Measurements from ENCODE around the gene SRMS.

DNA sequence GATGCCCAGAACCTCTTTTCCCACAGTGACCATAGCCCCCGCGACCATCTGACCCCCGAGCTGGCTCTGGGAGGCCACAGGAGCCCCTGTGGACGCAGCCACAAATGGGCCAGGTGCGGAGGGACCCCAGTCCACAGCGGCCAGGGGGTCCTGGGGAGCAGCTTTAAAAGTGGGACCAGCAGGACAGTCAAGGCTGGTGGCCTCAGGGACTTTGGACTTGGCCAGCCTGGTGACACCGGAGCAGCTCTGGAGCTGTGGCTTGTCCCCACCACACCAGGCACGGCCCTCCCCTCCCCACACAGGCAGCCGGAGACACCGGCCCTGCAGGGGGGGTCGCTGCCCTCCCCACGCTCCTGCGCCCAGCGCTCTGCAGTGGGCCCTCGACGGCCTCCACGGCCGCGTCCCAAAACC lies 9.9 kb upstream of the SRMS start:
- TF ChIP-seq, protein P1, sequence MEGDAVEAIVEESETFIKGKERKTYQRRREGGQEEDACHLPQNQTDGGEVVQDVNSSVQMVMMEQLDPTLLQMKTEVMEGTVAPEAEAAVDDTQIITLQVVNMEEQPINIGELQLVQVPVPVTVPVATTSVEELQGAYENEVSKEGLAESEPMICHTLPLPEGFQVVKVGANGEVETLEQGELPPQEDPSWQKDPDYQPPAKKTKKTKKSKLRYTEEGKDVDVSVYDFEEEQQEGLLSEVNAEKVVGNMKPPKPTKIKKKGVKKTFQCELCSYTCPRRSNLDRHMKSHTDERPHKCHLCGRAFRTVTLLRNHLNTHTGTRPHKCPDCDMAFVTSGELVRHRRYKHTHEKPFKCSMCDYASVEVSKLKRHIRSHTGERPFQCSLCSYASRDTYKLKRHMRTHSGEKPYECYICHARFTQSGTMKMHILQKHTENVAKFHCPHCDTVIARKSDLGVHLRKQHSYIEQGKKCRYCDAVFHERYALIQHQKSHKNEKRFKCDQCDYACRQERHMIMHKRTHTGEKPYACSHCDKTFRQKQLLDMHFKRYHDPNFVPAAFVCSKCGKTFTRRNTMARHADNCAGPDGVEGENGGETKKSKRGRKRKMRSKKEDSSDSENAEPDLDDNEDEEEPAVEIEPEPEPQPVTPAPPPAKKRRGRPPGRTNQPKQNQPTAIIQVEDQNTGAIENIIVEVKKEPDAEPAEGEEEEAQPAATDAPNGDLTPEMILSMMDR (conservative IDR thresholded peaks at IDR 0.05 in 1 of 2, IDR thresholded peaks at IDR 0.05 in 1 of 2; ENCODE audit: low read depth in 1 of 2, low read length in 2 of 2): no peak
- no peak for TF ChIP-seq EZH2 (IDR thresholded peaks at IDR 0.05; ENCODE audit: low read length, missing control alignments)
